Hypothalamus (tissue), 51 donors: ENCODE data around the gene SLC26A6.

ENCODE experiments used
- DNase-seq, 51 donors: peaks; one replicate each; lab custom pipeline; 2025; lab: John Stamatoyannopoulos, UW

The SLC26A6 gene

DNA sequence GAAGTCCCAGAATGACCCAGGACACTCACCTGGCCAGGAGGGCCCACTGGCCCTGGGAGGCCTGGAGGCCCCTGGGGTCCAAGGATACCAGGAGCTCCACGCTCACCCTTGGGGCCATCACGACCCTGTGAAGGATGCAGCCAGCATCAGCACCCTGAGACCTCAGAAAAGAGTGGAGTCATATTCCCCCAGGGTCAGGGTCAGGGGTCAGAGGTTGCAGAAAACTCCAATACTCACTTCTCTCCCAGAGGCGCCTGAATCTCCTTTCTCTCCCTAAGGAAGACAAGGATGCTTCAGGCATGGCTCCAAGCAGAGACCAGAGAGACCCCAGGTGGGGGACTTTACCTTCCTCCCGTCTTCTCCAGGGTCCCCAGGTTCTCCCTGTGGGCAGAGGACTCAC lies 58.6 kb downstream of the SLC26A6 start:
- no peak for DNase-seq
